Astrocyte of the spinal cord (primary cell): ENCODE data around the gene DHX8.

ENCODE experiments used
- DNase-seq: peaks from one replicate; pipeline ENCODE4 v3.0.0; 2011; ENCODE audit warnings: low read depth, low spot score
- H3K4me3 ChIP-seq: 2 replicates; pipeline ENCODE4 v1.5.1; 2011; ENCODE audit warnings: low read depth, mild to moderate bottlenecking, low read length, moderate library complexity
- in situ Hi-C: cut with HindIII; loops from 2 replicates; pipeline ENCODE4 v1.10.0; 2017; ENCODE audit warnings: low sequenced_read_pairs
- TF ChIP-seq, protein P1 (sequence below): IDR thresholded peaks from 2 replicates; pipeline ENCODE4 v1.5.1; 2012; ENCODE audit warnings: low read depth, mild to moderate bottlenecking, low read length, inconsistent platforms

The DHX8 gene

GRCh38 chr17:43463241-43463640 lies 20.5 kb upstream of the DHX8 start:
- no peak overlapping the region for H3K4me3 ChIP-seq
- no peak for DNase-seq
- in situ Hi-C loops, result no loop called here
- TF ChIP-seq, protein P1, sequence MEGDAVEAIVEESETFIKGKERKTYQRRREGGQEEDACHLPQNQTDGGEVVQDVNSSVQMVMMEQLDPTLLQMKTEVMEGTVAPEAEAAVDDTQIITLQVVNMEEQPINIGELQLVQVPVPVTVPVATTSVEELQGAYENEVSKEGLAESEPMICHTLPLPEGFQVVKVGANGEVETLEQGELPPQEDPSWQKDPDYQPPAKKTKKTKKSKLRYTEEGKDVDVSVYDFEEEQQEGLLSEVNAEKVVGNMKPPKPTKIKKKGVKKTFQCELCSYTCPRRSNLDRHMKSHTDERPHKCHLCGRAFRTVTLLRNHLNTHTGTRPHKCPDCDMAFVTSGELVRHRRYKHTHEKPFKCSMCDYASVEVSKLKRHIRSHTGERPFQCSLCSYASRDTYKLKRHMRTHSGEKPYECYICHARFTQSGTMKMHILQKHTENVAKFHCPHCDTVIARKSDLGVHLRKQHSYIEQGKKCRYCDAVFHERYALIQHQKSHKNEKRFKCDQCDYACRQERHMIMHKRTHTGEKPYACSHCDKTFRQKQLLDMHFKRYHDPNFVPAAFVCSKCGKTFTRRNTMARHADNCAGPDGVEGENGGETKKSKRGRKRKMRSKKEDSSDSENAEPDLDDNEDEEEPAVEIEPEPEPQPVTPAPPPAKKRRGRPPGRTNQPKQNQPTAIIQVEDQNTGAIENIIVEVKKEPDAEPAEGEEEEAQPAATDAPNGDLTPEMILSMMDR, result no peak

DNA sequence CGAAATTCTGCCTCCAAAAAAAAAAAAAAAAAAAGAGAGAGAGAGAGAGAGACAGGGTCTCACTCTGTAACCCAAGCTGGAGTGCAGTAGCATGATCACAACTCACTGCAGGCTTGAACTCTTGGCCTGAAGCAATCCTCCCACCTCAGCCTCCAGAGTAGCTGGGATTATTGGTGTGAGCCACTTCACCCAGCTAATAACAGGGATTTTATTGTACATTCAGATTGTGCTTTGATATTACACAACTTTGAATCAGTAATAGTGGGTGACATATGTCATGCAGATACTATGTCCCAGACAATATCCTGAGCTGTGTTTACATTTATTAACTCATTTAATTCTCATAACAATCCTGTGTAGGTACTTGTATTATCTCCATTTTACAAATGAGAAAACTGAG lies 19.7 kb upstream of the DHX8 start:
- in situ Hi-C loops, result no loop called here
- H3K4me3 ChIP-seq, result no peak overlapping the region
- TF ChIP-seq, protein P1, result no peak
- DNase-seq, result no peak

- H3K4me3 ChIP-seq, result no peak overlapping the region
- TF ChIP-seq, protein P1, result no peak
- DNase-seq, result no peak
- in situ Hi-C loops, result no loop called here
Observed at GRCh38 chr17:43465049-43465448, 18.7 kb upstream of the DHX8 start.

GRCh38 chr17:43467981-43468581 lies 15.7 kb upstream of the DHX8 start:
- no peak overlapping the region for H3K4me3 ChIP-seq
- in situ Hi-C loops, result no loop called here
- DNase-seq, result peak; percentile 76
- TF ChIP-seq, protein P1, result no peak

- in situ Hi-C loops, result no loop called here
Observed at GRCh38 chr17:43468691-43469139, 15.1 kb upstream of the DHX8 start.

GRCh38 chr17:43469145-43469544 lies 14.6 kb upstream of the DHX8 start:
- in situ Hi-C loops, result no loop called here
- TF ChIP-seq, protein P1, result no peak
- no peak overlapping the region for H3K4me3 ChIP-seq
- DNase-seq, result peak; percentile 92

More at GRCh38 chr17:43468691-43469139, 15.1 kb upstream of the DHX8 start:
- no peak overlapping the region for H3K4me3 ChIP-seq
- TF ChIP-seq, protein P1, result no peak
- peak; percentile 69 for DNase-seq
